Measurements from ENCODE around the gene CADPS.
"Not testable (repeated sequence)": the region's sequence is repeated elsewhere in the genome, so short reads cannot be mapped to it uniquely, and the experiment has no call there.

The CADPS gene

DNA sequence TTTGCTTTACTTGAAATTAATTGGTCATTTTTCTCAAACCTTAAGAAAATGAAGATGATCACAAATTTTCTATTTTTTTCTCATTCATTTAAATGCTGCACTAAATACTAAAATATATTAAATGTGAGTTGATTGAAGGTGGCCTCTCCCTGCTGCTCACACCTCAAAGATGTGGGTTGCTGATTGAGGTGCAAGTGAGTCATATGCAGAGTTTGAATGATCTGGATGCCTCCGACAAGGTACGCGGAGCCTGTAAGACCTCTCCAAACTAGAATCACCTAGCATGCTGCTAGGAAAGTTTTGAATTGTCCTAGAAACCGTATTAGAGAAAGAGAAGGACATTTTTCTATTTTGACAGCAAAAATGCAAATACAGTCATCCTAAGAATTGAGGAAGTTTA lies 290.6 kb downstream of the CADPS start:
- DNase-seq = no peak

GRCh38 chr3:62582495-62583172 lies 292.6 kb downstream of the CADPS start:
- no peak for DNase-seq

- DNase-seq = not testable (repeated sequence)
Observed at GRCh38 chr3:62580485-62580884, 294.7 kb downstream of the CADPS start.

- DNase-seq = no peak
Observed at GRCh38 chr3:62577153-62577552, 298.1 kb downstream of the CADPS start.

DNA sequence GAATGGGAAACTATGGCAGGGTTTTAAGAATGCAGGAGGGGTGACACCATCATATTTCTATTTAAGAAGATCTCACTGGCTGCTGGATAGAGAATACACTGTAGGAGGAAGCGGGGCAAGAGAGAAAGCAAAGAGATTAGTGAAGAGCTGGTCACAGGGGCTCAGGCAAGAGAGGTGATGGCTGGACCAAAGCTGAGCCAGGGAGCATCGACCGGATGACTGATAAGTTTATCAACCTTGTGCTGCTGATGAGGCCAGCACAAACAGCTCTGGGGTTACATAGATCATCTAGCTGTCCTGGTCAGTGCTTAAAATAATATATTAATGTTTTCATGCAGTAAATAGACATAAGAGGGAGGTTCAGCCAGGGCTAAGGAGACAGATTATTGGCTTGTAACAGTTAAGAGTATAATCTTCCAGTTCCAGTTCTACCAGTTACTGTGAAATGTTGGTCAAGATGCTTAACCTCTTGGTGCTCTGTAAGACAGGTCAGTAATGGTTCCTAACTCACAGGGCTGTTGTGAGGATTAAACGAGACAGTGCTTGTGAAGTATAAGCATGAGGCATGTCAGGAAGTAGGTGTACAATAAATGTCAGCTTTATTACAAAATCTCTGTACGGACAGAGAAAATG lies 300.8 kb downstream of the CADPS start:
- no peak for DNase-seq

DNA sequence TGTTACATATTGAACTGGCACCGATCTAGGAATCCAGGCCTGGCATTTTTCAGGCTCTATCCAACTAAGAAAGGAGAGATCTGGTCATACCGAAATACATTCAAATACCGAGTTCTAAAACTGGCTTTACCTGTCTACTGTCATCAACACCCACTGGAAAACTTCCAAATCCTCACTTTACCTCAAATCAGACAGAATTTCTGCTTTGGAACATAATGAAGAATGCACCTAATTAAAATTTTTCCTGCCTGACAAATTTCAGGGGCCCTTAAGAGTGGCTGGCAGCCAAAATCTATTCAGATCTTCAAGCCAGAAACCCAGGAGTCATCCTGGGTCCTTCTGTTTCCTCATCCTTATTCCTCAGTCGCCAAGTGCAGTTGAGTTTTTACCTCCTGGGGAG lies 303.3 kb downstream of the CADPS start:
- DNase-seq = no peak

DNA sequence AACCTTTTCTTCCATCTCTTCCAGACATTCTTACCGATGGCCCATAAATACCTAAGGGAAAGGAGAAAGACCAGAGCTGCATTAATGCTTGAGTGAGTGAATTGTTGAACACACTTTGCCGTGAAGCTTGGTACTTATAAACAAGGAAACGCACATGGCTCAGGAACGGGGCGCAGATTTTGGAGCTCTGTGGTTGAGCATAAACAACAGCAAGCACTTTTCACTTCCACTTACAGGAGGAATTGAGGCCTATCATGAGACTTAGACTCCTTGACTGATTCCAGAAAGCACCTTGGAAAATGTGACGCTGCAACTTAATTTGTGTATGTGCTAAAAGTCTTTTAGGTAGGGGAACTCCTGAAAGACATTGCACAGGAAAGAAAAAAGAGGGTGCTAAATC lies 304.3 kb downstream of the CADPS start:
- DNase-seq = no peak

DNA sequence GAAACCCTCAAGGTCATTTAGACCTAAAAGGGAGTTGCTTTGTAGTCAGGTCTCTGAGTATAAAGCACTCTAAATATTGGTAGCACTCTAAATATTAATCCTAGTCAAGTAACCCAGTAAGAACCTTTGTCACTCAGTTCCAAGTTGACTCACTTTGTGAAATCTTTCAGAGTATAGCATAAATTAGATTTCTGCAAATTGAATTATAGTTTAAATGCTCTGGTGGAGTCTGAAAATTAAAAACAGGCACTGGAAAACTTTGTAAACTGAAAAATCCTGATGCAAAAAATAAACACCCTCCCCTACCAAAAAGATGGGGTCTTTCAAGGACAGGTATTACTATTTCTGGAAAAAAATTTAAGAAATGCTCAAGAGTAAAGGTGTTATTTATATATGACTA lies 305.6 kb downstream of the CADPS start:
- no peak for DNase-seq

DNA sequence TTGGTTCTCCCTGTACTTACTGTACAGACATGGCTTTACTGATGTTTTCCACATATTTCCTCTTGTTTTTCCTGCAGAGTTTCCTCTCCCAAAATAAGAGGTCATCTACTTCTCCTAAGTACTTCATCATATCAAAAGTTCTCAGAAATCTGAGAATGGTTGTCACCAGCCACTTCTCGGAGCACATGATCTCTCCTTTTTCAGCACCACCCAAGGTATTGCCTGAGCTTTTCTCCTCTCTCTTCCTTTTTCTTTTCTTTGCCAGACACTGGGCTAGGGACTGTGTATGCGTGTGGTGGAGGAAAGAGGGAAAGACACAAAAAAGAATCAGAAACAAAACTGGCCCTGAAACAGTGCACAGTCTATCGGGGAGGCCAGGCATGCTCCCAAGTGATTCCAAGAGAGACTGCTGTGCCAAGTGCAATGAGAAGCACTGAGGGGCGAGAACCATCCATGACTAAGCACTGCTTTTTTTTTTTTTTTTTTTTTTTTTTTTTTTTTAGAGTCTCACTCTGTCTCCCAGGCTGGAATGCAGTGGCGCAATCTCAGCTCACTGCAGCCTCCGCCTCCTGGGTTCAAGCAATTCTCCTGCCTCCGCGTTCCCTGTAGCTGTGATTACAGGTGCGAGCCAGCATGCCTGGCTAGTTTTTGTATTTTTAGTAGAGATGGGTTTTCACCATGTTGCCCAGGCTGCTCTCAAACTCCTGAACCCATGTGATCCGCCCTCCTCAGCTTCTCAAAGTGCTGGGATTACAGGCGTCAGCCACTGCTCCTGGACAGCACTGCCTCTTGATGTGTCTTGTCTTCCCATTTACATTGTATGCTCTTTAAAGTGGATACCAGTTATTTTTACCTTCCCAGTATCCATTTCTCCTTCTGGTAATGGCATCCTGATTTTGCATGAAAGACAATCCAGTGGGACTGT lies 307.9 kb downstream of the CADPS start:
- no peak for DNase-seq

- DNase-seq = no peak
Observed at GRCh38 chr3:62566022-62566557, 309.1 kb downstream of the CADPS start.

GRCh38 chr3:62562596-62562995 lies 312.6 kb downstream of the CADPS start:
- no peak for DNase-seq

- no peak for DNase-seq
Observed at GRCh38 chr3:62562017-62562416, 313.2 kb downstream of the CADPS start.

- no peak for DNase-seq
Observed at GRCh38 chr3:62559831-62560445, 315.3 kb downstream of the CADPS start.

- no peak for DNase-seq
Observed at GRCh38 chr3:62558549-62559112, 316.6 kb downstream of the CADPS start.

GRCh38 chr3:62557983-62558382 lies 317.2 kb downstream of the CADPS start:
- no peak for DNase-seq

DNA sequence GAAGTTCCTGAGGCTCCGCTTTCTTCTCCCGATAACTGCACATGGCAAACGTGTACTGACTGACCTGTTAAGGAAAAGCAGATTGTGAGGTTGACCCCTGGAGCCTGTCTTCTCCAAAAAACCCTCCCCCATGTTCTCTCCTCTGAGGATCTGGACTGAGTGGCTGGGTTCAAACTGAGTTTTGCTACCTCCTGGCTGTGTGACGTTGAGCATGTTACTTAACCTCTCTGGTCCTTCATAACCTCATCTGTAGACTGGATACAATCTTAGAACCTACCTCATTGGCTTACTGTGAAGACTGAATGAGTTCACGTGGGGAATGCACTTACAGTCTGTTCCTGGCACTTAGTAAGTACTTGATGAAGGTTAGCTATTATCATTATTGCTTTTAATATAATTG lies 317.8 kb downstream of the CADPS start:
- no peak for DNase-seq

GRCh38 chr3:62556121-62556815 lies 318.9 kb downstream of the CADPS start:
- DNase-seq = no peak

DNA sequence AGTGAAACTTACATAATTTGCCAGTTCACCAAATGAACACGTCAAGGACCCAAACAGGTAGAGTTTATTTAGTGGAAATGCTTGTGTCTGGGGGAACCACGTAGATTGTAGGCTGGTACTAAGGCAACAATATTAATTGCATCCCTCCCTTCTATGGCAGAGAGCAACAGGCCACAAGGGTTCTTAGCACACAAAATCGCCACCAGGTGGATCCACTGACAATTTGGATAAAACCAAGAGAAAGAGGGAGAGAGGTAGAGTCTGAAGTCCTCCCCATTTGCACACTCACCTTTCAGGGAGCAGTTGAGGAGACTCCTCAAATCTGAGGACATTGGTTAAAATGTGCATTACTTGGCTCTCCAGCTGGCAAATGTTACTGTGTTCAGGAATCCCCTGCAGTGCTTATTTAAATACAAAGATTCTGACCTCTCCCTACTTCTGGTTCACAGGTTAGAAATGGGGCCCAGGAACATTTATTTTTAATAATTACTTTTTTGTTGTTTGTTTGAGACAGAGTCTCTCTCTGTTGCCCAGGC lies 320.9 kb downstream of the CADPS start:
- DNase-seq = no peak

GRCh38 chr3:62553811-62554210 lies 321.4 kb downstream of the CADPS start:
- DNase-seq = no peak

- DNase-seq = no peak
Observed at GRCh38 chr3:62551556-62551955, 323.7 kb downstream of the CADPS start.

DNA sequence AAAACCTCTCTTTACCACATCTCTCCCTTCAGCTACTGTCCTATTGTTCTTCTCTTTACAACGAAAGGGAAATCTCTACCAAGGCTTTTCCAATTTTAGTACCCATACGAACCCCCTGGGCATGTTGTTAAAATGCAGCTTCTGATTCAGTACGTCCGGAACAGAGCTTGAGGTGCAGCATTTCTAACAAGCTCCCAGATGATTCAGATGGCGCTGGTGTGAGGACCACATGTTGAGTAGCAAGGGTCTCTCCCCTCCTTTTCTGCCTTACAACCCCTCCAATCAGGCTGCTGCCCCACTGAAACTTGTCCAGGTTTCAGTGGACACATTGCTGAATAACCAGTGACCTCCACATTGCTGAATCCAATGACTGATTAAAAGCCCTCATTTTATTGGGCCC lies 324.8 kb downstream of the CADPS start:
- DNase-seq = no peak

All from CD4-positive, alpha-beta T cell treated with Interleukin-4 for 4 hours (primary cell).